MM.1S (cell line): Measurements from ENCODE around the gene KCMF1.

ENCODE experiments used
- DNase-seq: peaks from one replicate; pipeline ENCODE4 v3.0.0-alpha.2; 2015
- H2AFZ ChIP-seq: fragments of 300-600 bp; sonication (generic); 2 replicates; pipeline ENCODE4 v1.6.0; 2016; ENCODE audit warnings: antibody characterized with exemption, low read length
- H3F3A ChIP-seq: fragments of 300-600 bp; sonication (generic); 2 replicates; pipeline ENCODE4 v1.6.1; 2016; ENCODE audit warnings: mild to moderate bottlenecking, antibody characterized with exemption, low read length, moderate library complexity, mixed read lengths; ENCODE audit not compliant: insufficient read depth
- H3K27ac ChIP-seq: fragments of 300-600 bp; sonication (generic); 2 replicates; pipeline ENCODE4 v1.5.1; 2016; ENCODE audit warnings: mild to moderate bottlenecking, low read length
- H3K27me3 ChIP-seq: fragments of 300-600 bp; sonication (generic); replicated peaks from 2 replicates; pipeline ENCODE4 v1.6.0; 2016; ENCODE audit warnings: low read length; ENCODE audit not compliant: insufficient read depth
- H3K36me3 ChIP-seq: fragments of 300-600 bp; sonication (generic); replicated peaks from 2 replicates; pipeline ENCODE4 v1.6.1; 2016; ENCODE audit warnings: mild to moderate bottlenecking, low read length, mixed read lengths; ENCODE audit not compliant: insufficient read depth
- H3K4me1 ChIP-seq: fragments of 300-600 bp; sonication (generic); 2 replicates; pipeline ENCODE4 v1.6.1; 2016; ENCODE audit warnings: low read length, mixed read lengths
- H3K4me2 ChIP-seq: fragments of 300-600 bp; sonication (generic); 2 replicates; pipeline ENCODE4 v1.6.0; 2016; ENCODE audit warnings: low read depth, low read length
- H3K4me3 ChIP-seq: fragments of 300-600 bp; sonication (generic); 2 replicates; pipeline ENCODE4 v1.5.1; 2016; ENCODE audit warnings: low read length, mixed read lengths
- H3K79me2 ChIP-seq: fragments of 300-600 bp; sonication (generic); 2 replicates; pipeline ENCODE4 v1.6.1; 2016; ENCODE audit warnings: mixed run types, low read length, mixed read lengths
- H3K9ac ChIP-seq: fragments of 300-600 bp; sonication (generic); 2 replicates; pipeline ENCODE4 v1.6.1; 2016; ENCODE audit warnings: low read length, mixed read lengths
- H3K9me2 ChIP-seq: fragments of 300-600 bp; sonication (generic); replicated peaks from 2 replicates; pipeline ENCODE4 v1.6.1; 2016; ENCODE audit warnings: mild to moderate bottlenecking, low read length, mixed read lengths; ENCODE audit not compliant: insufficient read depth
- H3K9me3 ChIP-seq: fragments of 300-600 bp; sonication (generic); replicated peaks from 2 replicates; pipeline ENCODE4 v1.6.1; 2016; ENCODE audit warnings: mild to moderate bottlenecking, low read length, mixed read lengths; ENCODE audit not compliant: insufficient read depth
- H4K20me1 ChIP-seq: fragments of 300-600 bp; sonication (generic); 2 replicates; pipeline ENCODE4 v1.6.1; 2016; ENCODE audit warnings: mild to moderate bottlenecking, low read length, moderate library complexity, mixed read lengths; ENCODE audit not compliant: insufficient read depth
- EZH2 ChIP-seq: fragments of 300-600 bp; sonication (generic); optimal IDR thresholded peaks from 2 replicates; pipeline ENCODE3; 2017; ENCODE audit warnings: low read depth, mild to moderate bottlenecking, antibody characterized with exemption, low read length, mixed read lengths
- EZH2phosphoT487 ChIP-seq: fragments of 300-600 bp; sonication (generic); IDR thresholded peaks from 2 replicates; pipeline ENCODE4 v1.6.1; 2018; ENCODE audit warnings: antibody characterized with exemption, low read length
- TF ChIP-seq, protein P1 (sequence below): fragments of 300-600 bp; sonication (generic); IDR thresholded peaks from 2 replicates; pipeline ENCODE4 v1.5.1; 2016; ENCODE audit warnings: antibody characterized with exemption, low read length, mixed read lengths

KCMF1 gene

DNA sequence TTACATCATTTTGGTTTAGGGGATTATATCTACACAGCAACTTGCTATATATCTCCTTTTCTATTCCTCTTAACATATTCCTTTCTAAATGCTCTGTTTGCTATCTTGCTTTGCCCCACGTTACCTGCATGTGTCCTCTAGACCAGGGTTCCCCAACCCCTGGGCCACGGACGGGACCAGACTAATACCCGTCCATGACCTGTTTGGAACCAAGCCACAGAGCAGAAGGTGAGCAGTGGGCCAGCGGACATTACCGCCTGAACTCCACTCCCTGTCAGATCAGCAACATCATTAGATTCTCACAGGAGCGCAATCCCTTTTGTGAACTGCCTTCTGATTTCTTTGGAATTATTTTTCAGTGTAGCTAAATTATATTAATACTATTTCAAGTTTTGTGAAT, 66.7 kb downstream of the KCMF1 start:
- no peak overlapping the region for H3K9ac ChIP-seq
- H3K9me2 ChIP-seq, result no peaks in the 10 kb centered on the region
- no peaks in the 10 kb centered on the region for H3K9me3 ChIP-seq
- no peak overlapping the region for H3K27ac ChIP-seq
- no peak overlapping the region for H2AFZ ChIP-seq
- peaks cover under 1% of the 10 kb centered on the region; the same call in 1 of the 2 replicates for H3K36me3 ChIP-seq
- H3K4me2 ChIP-seq, result no peak overlapping the region
- peaks cover 70% of the 10 kb centered on the region for H3K79me2 ChIP-seq
- no peaks in the 10 kb centered on the region for H4K20me1 ChIP-seq
- H3K4me3 ChIP-seq, result no peak overlapping the region
- TF ChIP-seq EZH2, result no peak
- TF ChIP-seq, protein P1, sequence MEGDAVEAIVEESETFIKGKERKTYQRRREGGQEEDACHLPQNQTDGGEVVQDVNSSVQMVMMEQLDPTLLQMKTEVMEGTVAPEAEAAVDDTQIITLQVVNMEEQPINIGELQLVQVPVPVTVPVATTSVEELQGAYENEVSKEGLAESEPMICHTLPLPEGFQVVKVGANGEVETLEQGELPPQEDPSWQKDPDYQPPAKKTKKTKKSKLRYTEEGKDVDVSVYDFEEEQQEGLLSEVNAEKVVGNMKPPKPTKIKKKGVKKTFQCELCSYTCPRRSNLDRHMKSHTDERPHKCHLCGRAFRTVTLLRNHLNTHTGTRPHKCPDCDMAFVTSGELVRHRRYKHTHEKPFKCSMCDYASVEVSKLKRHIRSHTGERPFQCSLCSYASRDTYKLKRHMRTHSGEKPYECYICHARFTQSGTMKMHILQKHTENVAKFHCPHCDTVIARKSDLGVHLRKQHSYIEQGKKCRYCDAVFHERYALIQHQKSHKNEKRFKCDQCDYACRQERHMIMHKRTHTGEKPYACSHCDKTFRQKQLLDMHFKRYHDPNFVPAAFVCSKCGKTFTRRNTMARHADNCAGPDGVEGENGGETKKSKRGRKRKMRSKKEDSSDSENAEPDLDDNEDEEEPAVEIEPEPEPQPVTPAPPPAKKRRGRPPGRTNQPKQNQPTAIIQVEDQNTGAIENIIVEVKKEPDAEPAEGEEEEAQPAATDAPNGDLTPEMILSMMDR, result no peak
- TF ChIP-seq EZH2phosphoT487, result no peak
- H3K27me3 ChIP-seq, result no peaks in the 10 kb centered on the region
- no peaks in the 10 kb centered on the region for H3K4me1 ChIP-seq
- no peaks in the 10 kb centered on the region for H3F3A ChIP-seq
- no peak for DNase-seq

DNA sequence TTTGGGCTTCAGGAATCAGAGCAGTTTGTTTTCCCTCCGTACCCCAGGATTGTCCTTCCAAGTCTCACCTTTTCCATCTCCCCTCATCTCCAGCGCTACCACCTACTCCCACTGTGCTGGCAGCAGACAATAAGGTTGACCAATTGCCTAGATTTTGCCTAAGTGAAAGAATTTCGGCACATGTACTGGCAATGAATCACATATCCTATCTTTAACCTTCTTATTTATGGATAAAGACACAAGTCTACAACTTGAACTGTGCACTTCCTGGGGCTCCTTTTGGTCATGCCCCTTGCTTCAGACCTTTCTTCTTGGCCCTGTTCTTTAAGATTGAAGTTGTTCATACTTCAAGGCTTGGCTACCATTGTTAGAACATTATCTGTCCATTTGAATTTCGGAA, 71.4 kb downstream of the KCMF1 start:
- no peaks in the 10 kb centered on the region for H4K20me1 ChIP-seq
- peaks cover 44% of the 10 kb centered on the region for H3K79me2 ChIP-seq

DNA sequence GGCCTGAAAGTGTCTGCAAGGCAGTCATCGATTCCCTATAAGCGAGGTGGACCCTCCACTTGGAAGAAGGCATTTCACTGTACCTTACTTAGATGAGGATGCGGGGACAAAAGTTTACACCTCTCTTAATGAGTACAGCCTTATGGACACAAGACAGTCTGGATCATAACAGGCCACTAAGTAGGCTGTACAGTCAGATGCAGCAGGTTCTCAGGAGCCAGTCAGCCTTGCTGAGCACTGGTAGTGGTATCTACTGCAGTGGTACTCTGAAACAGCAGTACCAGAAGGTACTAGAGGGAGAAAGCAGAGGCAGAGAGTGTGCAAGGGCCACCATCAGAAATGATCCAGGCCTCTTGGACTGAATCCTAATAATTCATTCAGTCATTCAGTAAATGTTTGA, 77.6 kb downstream of the KCMF1 start:
- H3K36me3 ChIP-seq, result peaks cover 12% of the 10 kb centered on the region

More for the DNA sequence above, 71.4 kb downstream of the KCMF1 start:
- H3K9ac ChIP-seq, result no peak overlapping the region
- TF ChIP-seq, protein P1, result no peak
- TF ChIP-seq EZH2, result no peak
- TF ChIP-seq EZH2phosphoT487, result no peak
- no peaks in the 10 kb centered on the region for H3K9me3 ChIP-seq
- no peak overlapping the region for H3K27ac ChIP-seq
- peaks cover 14% of the 10 kb centered on the region for H3K36me3 ChIP-seq
- H3F3A ChIP-seq, result no peaks in the 10 kb centered on the region
- no peaks in the 10 kb centered on the region for H3K27me3 ChIP-seq
- no peak for DNase-seq
- H3K4me3 ChIP-seq, result no peak overlapping the region
- H3K9me2 ChIP-seq, result no peaks in the 10 kb centered on the region
- no peak overlapping the region for H3K4me2 ChIP-seq
- peaks cover 18% of the 10 kb centered on the region for H3K4me1 ChIP-seq
- H2AFZ ChIP-seq, result no peak overlapping the region

More for the DNA sequence above, 77.6 kb downstream of the KCMF1 start:
- Histone ChIP-seq H3K27me3 (no peaks in the 10 kb centered on the region), H3K9me2 (no peaks in the 10 kb centered on the region), H3K27ac (no peak overlapping the region), H2AFZ (no peak overlapping the region), H3K79me2 (peaks cover 3% of the 10 kb centered on the region; the same call in 1 of the 2 replicates), H3K9ac (no peak overlapping the region), H4K20me1 (no peaks in the 10 kb centered on the region), H3K4me3 (no peak overlapping the region), H3F3A (no peaks in the 10 kb centered on the region; the same call in 1 of the 2 replicates), H3K4me2 (no peak overlapping the region), H3K4me1 (peaks cover 24% of the 10 kb centered on the region), H3K9me3 (no peaks in the 10 kb centered on the region)
- TF ChIP-seq, protein P1, result no peak
- no peak for TF ChIP-seq EZH2phosphoT487
- TF ChIP-seq EZH2, result no peak
- no peak for DNase-seq
